OCI-LY1 (cell line): ENCODE results near the gene IRAK1.

Experiments
- H2AFZ ChIP-seq: fragments of 200-600 bp; sonication (generic), shearing (Covaris generic); 2 replicates; pipeline ENCODE4 v1.6.0; 2014; ENCODE audit warnings: antibody characterized with exemption, mild to moderate bottlenecking, low read length
- H3F3A ChIP-seq: fragments of 200-600 bp; sonication (generic), shearing (Covaris generic); 2 replicates; pipeline ENCODE4 v1.6.0; 2014; ENCODE audit warnings: mild to moderate bottlenecking, antibody characterized with exemption, low read length, moderate library complexity; ENCODE audit not compliant: insufficient read depth
- H3K27ac ChIP-seq: fragments of 200-600 bp; sonication (generic); 2 replicates; pipeline ENCODE4 v1.5.1; 2014; ENCODE audit warnings: low read length, mixed run types, mild to moderate bottlenecking, low read depth; ENCODE audit not compliant: poor library complexity, severe bottlenecking
- H3K27me3 ChIP-seq: fragments of 200-600 bp; sonication (generic); 2 replicates; pipeline ENCODE4 v1.6.0; 2014; ENCODE audit warnings: antibody characterized with exemption, mild to moderate bottlenecking, low read length, moderate library complexity; ENCODE audit not compliant: insufficient read depth
- H3K36me3 ChIP-seq: fragments of 200-600 bp; sonication (generic); 2 replicates; pipeline ENCODE4 v1.6.1; 2014; ENCODE audit warnings: mild to moderate bottlenecking, antibody characterized with exemption, low read length, moderate library complexity, mixed read lengths; ENCODE audit not compliant: insufficient read depth
- H3K4me1 ChIP-seq: fragments of 200-600 bp; sonication (generic); 2 replicates; pipeline ENCODE4 v1.5.1; 2014; ENCODE audit warnings: mild to moderate bottlenecking, low read length, moderate library complexity; ENCODE audit not compliant: insufficient read depth, severe bottlenecking
- H3K4me2 ChIP-seq: fragments of 200-600 bp; sonication (generic), shearing (Covaris generic); 2 replicates; pipeline ENCODE4 v1.6.1; 2014; ENCODE audit warnings: low read length
- H3K4me3 ChIP-seq: fragments of 200-600 bp; sonication (generic); 2 replicates; pipeline ENCODE4 v1.5.1; 2014; ENCODE audit warnings: low read length, low read depth, mild to moderate bottlenecking, mixed read lengths; ENCODE audit not compliant: poor library complexity, severe bottlenecking
- H3K79me2 ChIP-seq: fragments of 200-600 bp; shearing (Covaris generic); 2 replicates; pipeline ENCODE4 v1.6.1; 2016; ENCODE audit warnings: mixed run types, low read length, mixed read lengths; ENCODE audit not compliant: insufficient read depth
- H3K9ac ChIP-seq: fragments of 200-600 bp; sonication (generic), shearing (Covaris generic); 2 replicates; pipeline ENCODE4 v1.6.1; 2014; ENCODE audit warnings: mild to moderate bottlenecking, low read length, mixed read lengths
- H3K9me2 ChIP-seq: fragments of 200-600 bp; sonication (generic), shearing (Covaris generic); 2 replicates; pipeline ENCODE4 v1.6.1; 2014; ENCODE audit warnings: low read depth, mild to moderate bottlenecking, low read length, mixed read lengths
- H3K9me3 ChIP-seq: fragments of 200-600 bp; shearing (Covaris generic); 2 replicates; pipeline ENCODE4 v1.6.1; 2014; ENCODE audit warnings: low read length, mixed read lengths
- H4K20me1 ChIP-seq: fragments of 200-600 bp; sonication (generic), shearing (Covaris generic); 2 replicates; pipeline ENCODE4 v1.6.0; 2016; ENCODE audit warnings: mild to moderate bottlenecking, low read length; ENCODE audit not compliant: insufficient read depth
- CTCF ChIP-seq: fragments of 200-600 bp; sonication (generic), shearing (Covaris generic); IDR thresholded peaks from 2 replicates; pipeline ENCODE4 v1.5.1; 2017; ENCODE audit warnings: mild to moderate bottlenecking, antibody characterized with exemption, low read length, moderate library complexity, mixed read lengths
- EZH2 ChIP-seq: fragments of 200-600 bp; sonication (generic), shearing (Covaris generic); IDR thresholded peaks from 2 replicates; pipeline ENCODE4 v1.8.0; 2017; ENCODE audit warnings: borderline replicate concordance, mixed run types, mild to moderate bottlenecking, antibody characterized with exemption, low read length, moderate library complexity, mixed read lengths

Gene IRAK1

GRCh38 chrX:154049209-154050112, 29.8 kb upstream of the IRAK1 start:
- Histone ChIP-seq H2AFZ (no peak overlapping the region), H3K4me3 (no peak overlapping the region), H3K9ac (no peak overlapping the region; the same call in 1 of the 2 replicates), H3K27me3 (no peaks in the 10 kb centered on the region), H4K20me1 (no peaks in the 10 kb centered on the region), H3K79me2 (no peaks in the 10 kb centered on the region), H3F3A (no peaks in the 10 kb centered on the region), H3K4me1 (peaks cover 30% of the 10 kb centered on the region), H3K36me3 (peaks cover 23% of the 10 kb centered on the region), H3K9me3 (no peaks in the 10 kb centered on the region), H3K9me2 (no peaks in the 10 kb centered on the region), H3K27ac (peak overlapping the region; percentile 64), H3K4me2 (peak overlapping the region; percentile 5; the same call in 1 of the 2 replicates)
- TF ChIP-seq CTCF = no peak
- TF ChIP-seq EZH2 = no peak

- Histone ChIP-seq H3F3A (no peaks in the 10 kb centered on the region), H3K4me3 (no peak overlapping the region), H3K9ac (no peak overlapping the region), H3K4me1 (peaks cover 33% of the 10 kb centered on the region), H3K27ac (no peak overlapping the region), H3K4me2 (no peak overlapping the region), H3K9me3 (no peaks in the 10 kb centered on the region), H2AFZ (no peak overlapping the region), H3K27me3 (no peaks in the 10 kb centered on the region), H3K9me2 (no peaks in the 10 kb centered on the region), H4K20me1 (no peaks in the 10 kb centered on the region), H3K36me3 (peaks cover 23% of the 10 kb centered on the region), H3K79me2 (no peaks in the 10 kb centered on the region)
- TF ChIP-seq CTCF = no peak
- TF ChIP-seq EZH2 = no peak
Measured at GRCh38 chrX:154048398-154048797, 28.7 kb upstream of the IRAK1 start.

GRCh38 chrX:154046940-154047610, 27.4 kb upstream of the IRAK1 start:
- Histone ChIP-seq H4K20me1 (no peaks in the 10 kb centered on the region), H3K9me3 (no peaks in the 10 kb centered on the region), H3K4me2 (no peak overlapping the region), H3K4me1 (peaks cover 46% of the 10 kb centered on the region), H3K36me3 (peaks cover 23% of the 10 kb centered on the region), H3K9ac (no peak overlapping the region), H3K27me3 (no peaks in the 10 kb centered on the region), H2AFZ (no peak overlapping the region), H3F3A (no peaks in the 10 kb centered on the region), H3K9me2 (no peaks in the 10 kb centered on the region), H3K79me2 (no peaks in the 10 kb centered on the region), H3K4me3 (no peak overlapping the region), H3K27ac (no peak overlapping the region)
- TF ChIP-seq EZH2 = no peak
- TF ChIP-seq CTCF = no peak
